ENCODE data around the gene CBX2.

Gene CBX2

GRCh38 chr17:79812353-79813258 is 34.7 kb downstream of the CBX2 start:
- DNase-seq (ENCODE audit: low spot score) = no peak

GRCh38 chr17:79813297-79814126 is 35.6 kb downstream of the CBX2 start:
- DNase-seq (ENCODE audit: low spot score) = no peak

- DNase-seq (ENCODE audit: low spot score) = no peak
Measured at GRCh38 chr17:79814127-79814973, 36.4 kb downstream of the CBX2 start.

GRCh38 chr17:79814974-79815835 is 37.3 kb downstream of the CBX2 start:
- DNase-seq (ENCODE audit: low spot score) = no peak

GRCh38 chr17:79815836-79816461 is 38.0 kb downstream of the CBX2 start:
- no peak for DNase-seq (ENCODE audit: low spot score)

GRCh38 chr17:79818026-79818758 is 40.2 kb downstream of the CBX2 start:
- no peak for DNase-seq (ENCODE audit: low spot score)

- DNase-seq (ENCODE audit: low spot score) = no peak
Measured at GRCh38 chr17:79819085-79819484, 41.1 kb downstream of the CBX2 start.

GRCh38 chr17:79819534-79820276 is 41.8 kb downstream of the CBX2 start:
- DNase-seq (ENCODE audit: low spot score) = no peak

GRCh38 chr17:79820959-79821330 is 43.0 kb downstream of the CBX2 start:
- no peak for DNase-seq (ENCODE audit: low spot score)

- DNase-seq (ENCODE audit: low spot score) = no peak
Measured at GRCh38 chr17:79821331-79822095, 43.6 kb downstream of the CBX2 start.

GRCh38 chr17:79822583-79823124 is 44.7 kb downstream of the CBX2 start:
- DNase-seq (ENCODE audit: low spot score) = no peak

GRCh38 chr17:79824234-79824633 is 46.3 kb downstream of the CBX2 start:
- no peak for DNase-seq (ENCODE audit: low spot score)

GRCh38 chr17:79824893-79825579 is 47.1 kb downstream of the CBX2 start:
- DNase-seq (ENCODE audit: low spot score) = no peak

GRCh38 chr17:79825580-79825921 is 47.6 kb downstream of the CBX2 start:
- DNase-seq (ENCODE audit: low spot score) = no peak

GRCh38 chr17:79826204-79826680 is 48.3 kb downstream of the CBX2 start:
- DNase-seq (ENCODE audit: low spot score) = no peak

GRCh38 chr17:79826841-79827578 is 49.1 kb downstream of the CBX2 start:
- DNase-seq (ENCODE audit: low spot score) = no peak

- no peak for DNase-seq (ENCODE audit: low spot score)
Measured at GRCh38 chr17:79829004-79829403, 51.1 kb downstream of the CBX2 start.

Data from CD4-positive, alpha-beta T cell treated with Interleukin-2 at 100 ng/mL for 4 hours (primary cell).